ENCODE measurements around the gene NDUFS3.

The NDUFS3 gene

DNA sequence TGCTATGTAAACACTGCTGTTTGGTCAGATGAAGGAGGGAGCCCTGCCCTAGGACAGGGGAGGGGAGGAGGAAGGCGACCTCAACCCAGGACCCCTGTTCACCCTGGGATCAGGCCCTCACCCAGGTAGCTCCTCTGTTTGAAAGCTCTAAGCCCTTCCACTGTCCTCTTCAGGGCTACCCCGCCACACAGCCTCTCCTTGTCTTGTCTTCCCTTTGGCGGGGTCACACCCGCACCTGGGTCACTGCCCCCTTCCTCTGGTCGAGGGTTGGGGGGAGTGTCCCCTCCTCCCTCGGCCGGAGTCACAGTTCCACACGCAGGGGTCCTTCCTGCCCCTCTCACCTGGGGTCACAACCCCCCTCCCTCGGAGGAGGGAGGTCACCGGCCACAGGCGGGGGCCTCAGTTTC is 13.9 kb upstream of the NDUFS3 start (continued):
- no peak for TF ChIP-seq ZBTB20 (tag by site-specific recombination; IDR thresholded peaks at IDR 0.05)
- TF ChIP-seq ZNF596 (tag by site-specific recombination; IDR thresholded peaks at IDR 0.05): no peak
- TF ChIP-seq, protein P1, sequence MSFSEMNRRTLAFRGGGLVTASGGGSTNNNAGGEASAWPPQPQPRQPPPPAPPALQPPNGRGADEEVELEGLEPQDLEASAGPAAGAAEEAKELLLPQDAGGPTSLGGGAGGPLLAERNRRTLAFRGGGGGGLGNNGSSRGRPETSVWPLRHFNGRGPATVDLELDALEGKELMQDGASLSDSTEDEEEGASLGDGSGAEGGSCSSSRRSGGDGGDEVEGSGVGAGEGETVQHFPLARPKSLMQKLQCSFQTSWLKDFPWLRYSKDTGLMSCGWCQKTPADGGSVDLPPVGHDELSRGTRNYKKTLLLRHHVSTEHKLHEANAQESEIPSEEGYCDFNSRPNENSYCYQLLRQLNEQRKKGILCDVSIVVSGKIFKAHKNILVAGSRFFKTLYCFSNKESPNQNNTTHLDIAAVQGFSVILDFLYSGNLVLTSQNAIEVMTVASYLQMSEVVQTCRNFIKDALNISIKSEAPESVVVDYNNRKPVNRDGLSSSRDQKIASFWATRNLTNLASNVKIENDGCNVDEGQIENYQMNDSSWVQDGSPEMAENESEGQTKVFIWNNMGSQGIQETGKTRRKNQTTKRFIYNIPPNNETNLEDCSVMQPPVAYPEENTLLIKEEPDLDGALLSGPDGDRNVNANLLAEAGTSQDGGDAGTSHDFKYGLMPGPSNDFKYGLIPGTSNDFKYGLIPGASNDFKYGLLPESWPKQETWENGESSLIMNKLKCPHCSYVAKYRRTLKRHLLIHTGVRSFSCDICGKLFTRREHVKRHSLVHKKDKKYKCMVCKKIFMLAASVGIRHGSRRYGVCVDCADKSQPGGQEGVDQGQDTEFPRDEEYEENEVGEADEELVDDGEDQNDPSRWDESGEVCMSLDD (tag by site-specific recombination; IDR thresholded peaks at IDR 0.05): peak; percentile 28; the same call in 1 of the 2 replicates
- TF ChIP-seq ZEB2 (tag by site-specific recombination; IDR thresholded peaks at IDR 0.05): peak; percentile 37; the same call in 1 of the 2 replicates
- no peak; the same call in 1 of the 2 replicates for TF ChIP-seq ZNF2 (tag by site-specific recombination; IDR thresholded peaks at IDR 0.05)
- peak; percentile 42; the same call in 1 of the 2 replicates for TF ChIP-seq BCL11B (tag by site-specific recombination; IDR thresholded peaks at IDR 0.05; ENCODE audit: low read depth)
- TF ChIP-seq, protein P2, sequence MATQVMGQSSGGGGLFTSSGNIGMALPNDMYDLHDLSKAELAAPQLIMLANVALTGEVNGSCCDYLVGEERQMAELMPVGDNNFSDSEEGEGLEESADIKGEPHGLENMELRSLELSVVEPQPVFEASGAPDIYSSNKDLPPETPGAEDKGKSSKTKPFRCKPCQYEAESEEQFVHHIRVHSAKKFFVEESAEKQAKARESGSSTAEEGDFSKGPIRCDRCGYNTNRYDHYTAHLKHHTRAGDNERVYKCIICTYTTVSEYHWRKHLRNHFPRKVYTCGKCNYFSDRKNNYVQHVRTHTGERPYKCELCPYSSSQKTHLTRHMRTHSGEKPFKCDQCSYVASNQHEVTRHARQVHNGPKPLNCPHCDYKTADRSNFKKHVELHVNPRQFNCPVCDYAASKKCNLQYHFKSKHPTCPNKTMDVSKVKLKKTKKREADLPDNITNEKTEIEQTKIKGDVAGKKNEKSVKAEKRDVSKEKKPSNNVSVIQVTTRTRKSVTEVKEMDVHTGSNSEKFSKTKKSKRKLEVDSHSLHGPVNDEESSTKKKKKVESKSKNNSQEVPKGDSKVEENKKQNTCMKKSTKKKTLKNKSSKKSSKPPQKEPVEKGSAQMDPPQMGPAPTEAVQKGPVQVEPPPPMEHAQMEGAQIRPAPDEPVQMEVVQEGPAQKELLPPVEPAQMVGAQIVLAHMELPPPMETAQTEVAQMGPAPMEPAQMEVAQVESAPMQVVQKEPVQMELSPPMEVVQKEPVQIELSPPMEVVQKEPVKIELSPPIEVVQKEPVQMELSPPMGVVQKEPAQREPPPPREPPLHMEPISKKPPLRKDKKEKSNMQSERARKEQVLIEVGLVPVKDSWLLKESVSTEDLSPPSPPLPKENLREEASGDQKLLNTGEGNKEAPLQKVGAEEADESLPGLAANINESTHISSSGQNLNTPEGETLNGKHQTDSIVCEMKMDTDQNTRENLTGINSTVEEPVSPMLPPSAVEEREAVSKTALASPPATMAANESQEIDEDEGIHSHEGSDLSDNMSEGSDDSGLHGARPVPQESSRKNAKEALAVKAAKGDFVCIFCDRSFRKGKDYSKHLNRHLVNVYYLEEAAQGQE (tag by site-specific recombination; IDR thresholded peaks at IDR 0.05): no peak
- no peak for TF ChIP-seq ZNF37A (tag by site-specific recombination; IDR thresholded peaks at IDR 0.05)
- no peak for TF ChIP-seq ZSCAN30 (tag by site-specific recombination; IDR thresholded peaks at IDR 0.05)
- TF ChIP-seq, protein P3, sequence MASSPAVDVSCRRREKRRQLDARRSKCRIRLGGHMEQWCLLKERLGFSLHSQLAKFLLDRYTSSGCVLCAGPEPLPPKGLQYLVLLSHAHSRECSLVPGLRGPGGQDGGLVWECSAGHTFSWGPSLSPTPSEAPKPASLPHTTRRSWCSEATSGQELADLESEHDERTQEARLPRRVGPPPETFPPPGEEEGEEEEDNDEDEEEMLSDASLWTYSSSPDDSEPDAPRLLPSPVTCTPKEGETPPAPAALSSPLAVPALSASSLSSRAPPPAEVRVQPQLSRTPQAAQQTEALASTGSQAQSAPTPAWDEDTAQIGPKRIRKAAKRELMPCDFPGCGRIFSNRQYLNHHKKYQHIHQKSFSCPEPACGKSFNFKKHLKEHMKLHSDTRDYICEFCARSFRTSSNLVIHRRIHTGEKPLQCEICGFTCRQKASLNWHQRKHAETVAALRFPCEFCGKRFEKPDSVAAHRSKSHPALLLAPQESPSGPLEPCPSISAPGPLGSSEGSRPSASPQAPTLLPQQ (tag by site-specific recombination; IDR thresholded peaks at IDR 0.05): 0 out of 2 replicates have a peak, but pooled peaks have one; percentile 74
- no peak for TF ChIP-seq ZNF707 (tag by site-specific recombination; IDR thresholded peaks at IDR 0.05)
- TF ChIP-seq, protein P4, sequence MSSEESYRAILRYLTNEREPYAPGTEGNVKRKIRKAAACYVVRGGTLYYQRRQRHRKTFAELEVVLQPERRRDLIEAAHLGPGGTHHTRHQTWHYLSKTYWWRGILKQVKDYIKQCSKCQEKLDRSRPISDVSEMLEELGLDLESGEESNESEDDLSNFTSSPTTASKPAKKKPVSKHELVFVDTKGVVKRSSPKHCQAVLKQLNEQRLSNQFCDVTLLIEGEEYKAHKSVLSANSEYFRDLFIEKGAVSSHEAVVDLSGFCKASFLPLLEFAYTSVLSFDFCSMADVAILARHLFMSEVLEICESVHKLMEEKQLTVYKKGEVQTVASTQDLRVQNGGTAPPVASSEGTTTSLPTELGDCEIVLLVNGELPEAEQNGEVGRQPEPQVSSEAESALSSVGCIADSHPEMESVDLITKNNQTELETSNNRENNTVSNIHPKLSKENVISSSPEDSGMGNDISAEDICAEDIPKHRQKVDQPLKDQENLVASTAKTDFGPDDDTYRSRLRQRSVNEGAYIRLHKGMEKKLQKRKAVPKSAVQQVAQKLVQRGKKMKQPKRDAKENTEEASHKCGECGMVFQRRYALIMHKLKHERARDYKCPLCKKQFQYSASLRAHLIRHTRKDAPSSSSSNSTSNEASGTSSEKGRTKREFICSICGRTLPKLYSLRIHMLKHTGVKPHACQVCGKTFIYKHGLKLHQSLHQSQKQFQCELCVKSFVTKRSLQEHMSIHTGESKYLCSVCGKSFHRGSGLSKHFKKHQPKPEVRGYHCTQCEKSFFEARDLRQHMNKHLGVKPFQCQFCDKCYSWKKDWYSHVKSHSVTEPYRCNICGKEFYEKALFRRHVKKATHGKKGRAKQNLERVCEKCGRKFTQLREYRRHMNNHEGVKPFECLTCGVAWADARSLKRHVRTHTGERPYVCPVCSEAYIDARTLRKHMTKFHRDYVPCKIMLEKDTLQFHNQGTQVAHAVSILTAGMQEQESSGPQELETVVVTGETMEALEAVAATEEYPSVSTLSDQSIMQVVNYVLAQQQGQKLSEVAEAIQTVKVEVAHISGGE (tag by site-specific recombination; conservative IDR thresholded peaks at IDR 0.05; ENCODE audit: low read depth): no peak
- no peak for TF ChIP-seq ZNF792 (tag by site-specific recombination; IDR thresholded peaks at IDR 0.05)
- TF ChIP-seq ZNF571 (tag by site-specific recombination; IDR thresholded peaks at IDR 0.05): no peak
- TF ChIP-seq ZNF529 (tag by site-specific recombination; IDR thresholded peaks at IDR 0.05; ENCODE audit: insufficient replicate concordance): no peak
- TF ChIP-seq, protein P5, sequence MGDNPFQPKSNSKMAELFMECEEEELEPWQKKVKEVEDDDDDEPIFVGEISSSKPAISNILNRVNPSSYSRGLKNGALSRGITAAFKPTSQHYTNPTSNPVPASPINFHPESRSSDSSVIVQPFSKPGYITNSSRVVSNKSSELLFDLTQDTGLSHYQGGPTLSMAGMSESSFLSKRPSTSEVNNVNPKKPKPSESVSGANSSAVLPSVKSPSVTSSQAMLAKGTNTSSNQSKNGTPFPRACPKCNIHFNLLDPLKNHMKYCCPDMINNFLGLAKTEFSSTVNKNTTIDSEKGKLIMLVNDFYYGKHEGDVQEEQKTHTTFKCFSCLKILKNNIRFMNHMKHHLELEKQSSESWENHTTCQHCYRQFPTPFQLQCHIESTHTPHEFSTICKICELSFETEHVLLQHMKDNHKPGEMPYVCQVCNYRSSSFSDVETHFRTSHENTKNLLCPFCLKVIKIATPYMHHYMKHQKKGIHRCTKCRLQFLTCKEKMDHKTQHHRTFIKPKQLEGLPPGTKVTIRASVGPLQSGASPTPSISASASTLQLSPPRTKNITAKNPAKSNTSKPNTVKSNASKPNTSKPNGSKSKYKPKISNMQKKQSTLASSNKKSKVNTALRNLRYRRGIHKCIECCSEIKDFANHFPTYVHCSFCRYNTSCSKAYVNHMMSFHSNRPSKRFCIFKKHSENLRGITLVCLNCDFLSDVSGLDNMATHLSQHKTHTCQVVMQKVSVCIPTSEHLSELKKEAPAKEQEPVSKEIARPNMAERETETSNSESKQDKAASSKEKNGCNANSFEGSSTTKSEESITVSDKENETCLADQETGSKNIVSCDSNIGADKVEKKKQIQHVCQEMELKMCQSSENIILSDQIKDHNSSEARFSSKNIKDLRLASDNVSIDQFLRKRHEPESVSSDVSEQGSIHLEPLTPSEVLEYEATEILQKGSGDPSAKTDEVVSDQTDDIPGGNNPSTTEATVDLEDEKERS (tag by site-specific recombination; IDR thresholded peaks at IDR 0.05): no peak

All from HEK293 (cell line).